ENCODE results near the gene PDIA5. TPM values are rescaled to one million over a fixed set of nuclear protein-coding genes. Genes with fewer than 3 reads are reported as not detected.

PDIA5 gene
- total and polyA plus RNA-seq, 9 donors = 14.9 to 28.5 (median 19.5) TPM

- WGBS (ENCODE audit: insufficient coverage) = 80% methylated on average over 1 of the region's 8 CpGs
- Histone ChIP-seq H3K9me3 (replicated peaks; ENCODE audit: control insufficient read depth, low read depth, low read length) (no peaks in the 10 kb centered on the region), H3K27me3 (ENCODE audit: control insufficient read depth, insufficient read depth, low read length) (no peaks in the 10 kb centered on the region), H3K36me3 (ENCODE audit: control insufficient read depth, insufficient read depth, low read length) (peaks cover 40% of the 10 kb centered on the region), H3K4me1 (ENCODE audit: control insufficient read depth, insufficient read depth, low read length) (peaks cover 13% of the 10 kb centered on the region), H3K27ac (ENCODE audit: low read length) (no peak overlapping the region), H3K4me3 (ENCODE audit: low read length) (no peak overlapping the region)
- no peak for DNase-seq
Measured at GRCh38 chr3:123122525-123123315, 55.9 kb downstream of the PDIA5 start.

GRCh38 chr3:123123716-123124616, 57.1 kb downstream of the PDIA5 start:
- no peaks in the 10 kb centered on the region for H3K27me3 ChIP-seq (ENCODE audit: control insufficient read depth, insufficient read depth, low read length)
- peaks cover 36% of the 10 kb centered on the region for H3K36me3 ChIP-seq (ENCODE audit: control insufficient read depth, insufficient read depth, low read length)
- WGBS (ENCODE audit: insufficient coverage) = 74% methylated on average over 18 of the region's 24 CpGs
- no peaks in the 10 kb centered on the region for H3K9me3 ChIP-seq (replicated peaks; ENCODE audit: control insufficient read depth, low read depth, low read length)
- no peak for DNase-seq
- H3K4me1 ChIP-seq (ENCODE audit: control insufficient read depth, insufficient read depth, low read length) = peaks cover 13% of the 10 kb centered on the region
- H3K4me3 ChIP-seq (ENCODE audit: low read length) = no peak overlapping the region
- no peak overlapping the region for H3K27ac ChIP-seq (ENCODE audit: low read length)

- Histone ChIP-seq H3K27ac (ENCODE audit: low read length) (no peak overlapping the region), H3K4me3 (ENCODE audit: low read length) (no peak overlapping the region), H3K4me1 (ENCODE audit: control insufficient read depth, insufficient read depth, low read length) (peaks cover 13% of the 10 kb centered on the region), H3K9me3 (replicated peaks; ENCODE audit: control insufficient read depth, low read depth, low read length) (no peaks in the 10 kb centered on the region), H3K27me3 (ENCODE audit: control insufficient read depth, insufficient read depth, low read length) (no peaks in the 10 kb centered on the region), H3K36me3 (ENCODE audit: control insufficient read depth, insufficient read depth, low read length) (peaks cover 46% of the 10 kb centered on the region)
- peak; percentile 69 for DNase-seq
- WGBS (ENCODE audit: insufficient coverage) = 73% methylated on average over 6 of the region's 7 CpGs
Measured at GRCh38 chr3:123124971-123125370, 58.1 kb downstream of the PDIA5 start.

- H3K27me3 ChIP-seq (ENCODE audit: control insufficient read depth, insufficient read depth, low read length) = no peaks in the 10 kb centered on the region
Measured at GRCh38 chr3:123126031-123126430, 59.2 kb downstream of the PDIA5 start.

GRCh38 chr3:123126653-123127052, 59.8 kb downstream of the PDIA5 start:
- peaks cover 10% of the 10 kb centered on the region for H3K4me1 ChIP-seq (ENCODE audit: control insufficient read depth, insufficient read depth, low read length)
- WGBS (ENCODE audit: insufficient coverage) = 97% methylated on average over 3 of the region's 3 CpGs
- no peaks in the 10 kb centered on the region for H3K27me3 ChIP-seq (ENCODE audit: control insufficient read depth, insufficient read depth, low read length)
- peaks cover 55% of the 10 kb centered on the region for H3K36me3 ChIP-seq (ENCODE audit: control insufficient read depth, insufficient read depth, low read length)
- H3K9me3 ChIP-seq (replicated peaks; ENCODE audit: control insufficient read depth, low read depth, low read length) = no peaks in the 10 kb centered on the region
- H3K4me3 ChIP-seq (ENCODE audit: low read length) = no peak overlapping the region
- no peak for DNase-seq
- H3K27ac ChIP-seq (ENCODE audit: low read length) = no peak overlapping the region

More at GRCh38 chr3:123126031-123126430, 59.2 kb downstream of the PDIA5 start:
- H3K9me3 ChIP-seq (replicated peaks; ENCODE audit: control insufficient read depth, low read depth, low read length) = no peaks in the 10 kb centered on the region
- H3K4me3 ChIP-seq (ENCODE audit: low read length) = no peak overlapping the region
- H3K27ac ChIP-seq (ENCODE audit: low read length) = no peak overlapping the region
- peaks cover 10% of the 10 kb centered on the region for H3K4me1 ChIP-seq (ENCODE audit: control insufficient read depth, insufficient read depth, low read length)
- peaks cover 52% of the 10 kb centered on the region for H3K36me3 ChIP-seq (ENCODE audit: control insufficient read depth, insufficient read depth, low read length)
- WGBS (ENCODE audit: insufficient coverage) = 39% methylated on average over 2 of the region's 7 CpGs
- DNase-seq = no peak

- peaks cover 48% of the 10 kb centered on the region for H3K36me3 ChIP-seq (ENCODE audit: control insufficient read depth, insufficient read depth, low read length)
- no peaks in the 10 kb centered on the region for H3K9me3 ChIP-seq (replicated peaks; ENCODE audit: control insufficient read depth, low read depth, low read length)
- H3K4me1 ChIP-seq (ENCODE audit: control insufficient read depth, insufficient read depth, low read length) = peaks cover 3% of the 10 kb centered on the region
- H3K4me3 ChIP-seq (ENCODE audit: low read length) = no peak overlapping the region
- no peak for DNase-seq
- WGBS (ENCODE audit: insufficient coverage) = no CpG with 5 or more reads among the region's 3 CpGs
- H3K27me3 ChIP-seq (ENCODE audit: control insufficient read depth, insufficient read depth, low read length) = no peaks in the 10 kb centered on the region
- no peak overlapping the region for H3K27ac ChIP-seq (ENCODE audit: low read length)
Measured at GRCh38 chr3:123129092-123129491, 62.3 kb downstream of the PDIA5 start.

- WGBS (ENCODE audit: insufficient coverage) = 75% methylated on average over 5 of the region's 7 CpGs
- H3K9me3 ChIP-seq (replicated peaks; ENCODE audit: control insufficient read depth, low read depth, low read length) = no peaks in the 10 kb centered on the region
- no peak overlapping the region for H3K27ac ChIP-seq (ENCODE audit: low read length)
- no peaks in the 10 kb centered on the region for H3K4me1 ChIP-seq (ENCODE audit: control insufficient read depth, insufficient read depth, low read length)
- no peak for DNase-seq
- H3K4me3 ChIP-seq (ENCODE audit: low read length) = no peak overlapping the region
- H3K36me3 ChIP-seq (ENCODE audit: control insufficient read depth, insufficient read depth, low read length) = peaks cover 48% of the 10 kb centered on the region
- no peaks in the 10 kb centered on the region for H3K27me3 ChIP-seq (ENCODE audit: control insufficient read depth, insufficient read depth, low read length)
Measured at GRCh38 chr3:123129532-123129931, 62.7 kb downstream of the PDIA5 start.

- 94% methylated on average over 10 of the region's 12 CpGs for whole genome bisulfite sequencing (ENCODE audit: insufficient coverage)
- peaks cover 43% of the 10 kb centered on the region for H3K36me3 ChIP-seq (ENCODE audit: control insufficient read depth, insufficient read depth, low read length)
Measured at GRCh38 chr3:123130079-123130750, 63.4 kb downstream of the PDIA5 start.

GRCh38 chr3:123134671-123135070, 67.8 kb downstream of the PDIA5 start:
- H3K4me3 ChIP-seq (ENCODE audit: low read length) = no peak overlapping the region
- H3K36me3 ChIP-seq (ENCODE audit: control insufficient read depth, insufficient read depth, low read length) = peaks cover 31% of the 10 kb centered on the region
- WGBS (ENCODE audit: insufficient coverage) = 73% methylated on average over 6 of the region's 10 CpGs
- H3K4me1 ChIP-seq (ENCODE audit: control insufficient read depth, insufficient read depth, low read length) = peaks cover 3% of the 10 kb centered on the region
- no peak overlapping the region for H3K27ac ChIP-seq (ENCODE audit: low read length)
- DNase-seq = no peak
- H3K9me3 ChIP-seq (replicated peaks; ENCODE audit: control insufficient read depth, low read depth, low read length) = no peaks in the 10 kb centered on the region
- H3K27me3 ChIP-seq (ENCODE audit: control insufficient read depth, insufficient read depth, low read length) = no peaks in the 10 kb centered on the region

More at GRCh38 chr3:123130079-123130750, 63.4 kb downstream of the PDIA5 start:
- Histone ChIP-seq H3K27ac (ENCODE audit: low read length) (no peak overlapping the region), H3K4me1 (ENCODE audit: control insufficient read depth, insufficient read depth, low read length) (no peaks in the 10 kb centered on the region), H3K27me3 (ENCODE audit: control insufficient read depth, insufficient read depth, low read length) (no peaks in the 10 kb centered on the region), H3K9me3 (replicated peaks; ENCODE audit: control insufficient read depth, low read depth, low read length) (no peaks in the 10 kb centered on the region), H3K4me3 (ENCODE audit: low read length) (no peak overlapping the region)
- no peak for DNase-seq

GRCh38 chr3:123137001-123137400, 70.2 kb downstream of the PDIA5 start:
- peaks cover 3% of the 10 kb centered on the region for H3K4me1 ChIP-seq (ENCODE audit: control insufficient read depth, insufficient read depth, low read length)
- no peak for DNase-seq

More at GRCh38 chr3:123137001-123137400, 70.2 kb downstream of the PDIA5 start:
- Histone ChIP-seq H3K27me3 (ENCODE audit: control insufficient read depth, insufficient read depth, low read length) (no peaks in the 10 kb centered on the region), H3K4me3 (ENCODE audit: low read length) (no peak overlapping the region), H3K9me3 (replicated peaks; ENCODE audit: control insufficient read depth, low read depth, low read length) (no peaks in the 10 kb centered on the region), H3K27ac (ENCODE audit: low read length) (no peak overlapping the region), H3K36me3 (ENCODE audit: control insufficient read depth, insufficient read depth, low read length) (peaks cover 20% of the 10 kb centered on the region)
- WGBS (ENCODE audit: insufficient coverage) = 92% methylated on average over 2 of the region's 2 CpGs
